H7 (cell line): ENCODE results near the gene KIRREL3. TPM values are rescaled to one million over a fixed set of nuclear protein-coding genes. Genes with fewer than 3 reads are reported as not detected.

Experiments used
- DNase-seq: peaks from one replicate; pipeline ENCODE4 v3.0.0; 2012
- H3K27me3 ChIP-seq: 2 replicates; pipeline ENCODE4 v1.6.0; 2011; ENCODE audit warnings: mild to moderate bottlenecking, low read length; ENCODE audit not compliant: control insufficient read depth, insufficient read depth
- H3K36me3 ChIP-seq: replicated peaks from 2 replicates; pipeline ENCODE4 v1.5.1; 2011; ENCODE audit warnings: low read length; ENCODE audit not compliant: control insufficient read depth, insufficient read depth
- H3K4me3 ChIP-seq: 2 replicates; pipeline ENCODE4 v1.5.1; 2011; ENCODE audit warnings: low read depth, mild to moderate bottlenecking, control low read depth, low read length, moderate library complexity; ENCODE audit not compliant: insufficient read depth
- total RNA-seq: library from RNA; depleted of rRNA; stranded (reverse); fragments of >200 nt; shearing (Covaris generic); gene quantifications from 2 replicates; pipeline ENCODE4 v1.2.3, GENCODE V29; 2014

The KIRREL3 gene
- total RNA-seq, 1 experiment from 2014 or later, result 0.10 TPM

DNA sequence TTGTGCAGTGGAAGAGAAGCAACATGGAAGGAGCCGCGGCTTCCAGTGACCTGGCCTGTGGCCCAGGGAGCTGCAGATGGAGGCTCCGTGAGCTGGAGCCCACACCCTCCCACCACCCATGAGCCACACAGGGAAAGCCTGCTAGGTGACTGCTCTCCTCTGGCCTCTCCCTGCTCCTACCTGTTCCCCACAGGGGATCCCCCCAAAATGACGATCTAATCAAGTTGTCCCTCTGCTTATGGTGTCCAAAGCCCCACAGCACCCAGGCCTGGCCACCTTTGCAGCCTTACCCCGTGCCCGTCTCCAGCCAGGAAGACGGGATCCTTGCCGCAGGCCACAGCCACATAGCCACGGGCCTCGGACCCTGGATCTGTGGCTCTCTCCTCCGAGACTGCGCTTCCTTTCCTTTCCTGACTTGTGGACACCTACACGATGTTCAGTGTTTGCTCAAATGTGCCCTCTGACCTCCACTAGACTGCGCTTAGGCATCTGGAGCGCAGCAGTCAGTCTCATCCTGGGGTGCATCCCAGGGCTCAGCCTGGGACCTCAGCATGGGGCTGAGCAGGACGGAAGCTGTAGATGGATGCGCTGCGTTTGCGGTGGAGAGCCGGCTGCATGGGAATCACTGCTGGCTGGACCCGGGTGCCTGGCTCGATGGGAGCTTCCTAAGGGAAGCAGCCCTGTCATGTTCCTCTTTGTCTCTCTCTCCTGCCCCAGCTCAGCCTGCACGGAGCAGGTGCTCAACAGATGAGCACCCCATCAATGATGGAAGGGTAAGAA is 511.8 kb downstream of the KIRREL3 start:
- Histone ChIP-seq H3K27me3 (no peaks in the 10 kb centered on the region), H3K4me3 (no peak overlapping the region), H3K36me3 (no peaks in the 10 kb centered on the region)
- DNase-seq, result no peak

DNA sequence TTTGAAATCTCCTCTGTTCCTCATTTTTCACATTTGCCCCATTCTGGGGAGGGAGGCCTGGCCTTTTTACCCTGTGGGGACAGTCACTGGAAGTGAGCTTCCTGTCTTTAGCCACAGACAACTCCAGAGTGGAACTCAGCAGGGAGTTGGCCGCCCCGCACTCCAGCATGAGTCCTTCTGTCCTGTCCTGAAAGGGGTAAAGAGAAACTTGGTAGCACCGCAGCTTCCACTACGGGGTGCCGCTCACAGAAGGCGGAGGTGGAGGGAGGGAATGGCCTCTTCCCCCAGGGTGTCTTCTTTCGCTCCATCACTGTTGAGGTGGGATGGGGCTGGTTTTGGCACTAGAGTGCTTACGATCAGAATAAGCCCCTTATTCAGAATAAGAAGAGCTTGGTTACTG is 512.9 kb downstream of the KIRREL3 start:
- Histone ChIP-seq H3K4me3 (no peak overlapping the region), H3K27me3 (no peaks in the 10 kb centered on the region), H3K36me3 (no peaks in the 10 kb centered on the region)
- DNase-seq, result peak; percentile 42

DNA sequence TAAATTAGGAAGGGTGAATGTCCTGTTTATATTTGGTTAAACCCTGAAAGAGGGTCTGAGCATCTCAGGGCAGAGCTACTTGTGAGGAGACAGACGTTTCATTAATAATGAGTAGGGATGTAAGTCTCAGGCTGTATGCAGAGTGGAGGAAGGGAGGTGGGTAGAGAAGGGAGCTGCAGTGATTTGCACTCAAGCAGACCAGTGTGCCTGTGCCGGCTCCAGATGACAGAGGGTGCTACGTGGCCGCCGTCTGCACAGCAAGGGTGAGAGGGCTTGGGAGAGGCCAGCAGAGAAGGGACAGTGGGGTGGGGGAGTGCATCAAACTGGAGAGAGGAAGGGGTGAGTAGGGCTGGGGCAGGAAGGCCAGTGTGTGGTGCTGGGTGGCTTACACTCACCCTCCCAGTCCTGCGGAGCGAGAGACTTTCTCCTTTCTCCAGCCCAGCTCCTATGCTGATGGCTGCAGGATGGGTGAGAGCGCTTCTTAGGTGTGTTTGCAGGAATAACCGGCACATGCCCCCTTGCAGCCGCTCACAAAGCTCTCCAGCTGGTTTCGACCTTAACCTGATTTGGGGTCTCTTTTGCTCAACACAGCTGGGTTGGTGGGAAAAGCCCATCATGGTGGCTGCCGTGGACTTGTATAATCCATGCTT is 514.5 kb downstream of the KIRREL3 start:
- H3K36me3 ChIP-seq, result no peaks in the 10 kb centered on the region
- DNase-seq, result no peak
- no peak overlapping the region for H3K4me3 ChIP-seq
- no peaks in the 10 kb centered on the region for H3K27me3 ChIP-seq

DNA sequence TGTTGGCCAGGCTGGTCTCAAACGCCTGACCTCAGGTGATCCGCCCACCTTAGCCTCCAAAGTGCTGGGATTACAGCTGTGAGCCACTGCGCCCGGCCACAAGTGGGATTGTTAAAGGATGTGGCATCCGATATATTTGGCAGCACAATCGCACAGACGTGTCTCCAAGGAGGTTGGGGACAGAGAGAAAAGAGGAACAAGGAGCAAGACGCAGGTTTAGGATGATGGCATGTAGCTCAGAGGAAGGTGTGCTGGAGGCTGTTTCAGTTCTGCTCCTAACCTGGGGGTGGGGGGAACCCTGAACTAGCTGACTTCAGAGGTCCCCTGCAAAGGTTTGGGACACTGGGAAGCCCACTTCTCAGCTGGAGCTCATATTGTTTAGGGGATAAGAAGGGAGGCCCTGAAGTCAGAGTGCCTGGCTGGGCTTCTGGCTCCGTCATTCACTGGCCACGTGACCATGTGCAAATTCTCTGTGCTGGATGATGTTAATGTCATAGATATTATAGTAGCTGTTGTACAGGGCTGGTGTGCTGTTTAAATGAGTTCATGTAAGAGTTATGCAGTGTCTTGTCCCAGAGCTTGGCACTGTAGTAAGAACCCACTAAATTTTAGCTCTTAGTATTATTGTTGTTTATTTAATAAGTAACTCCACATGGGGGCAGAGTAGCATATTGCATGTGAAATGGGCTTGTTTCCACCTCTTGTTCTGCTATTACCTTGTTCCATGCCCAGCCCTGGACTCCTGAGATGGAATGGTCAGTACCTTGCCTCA is 515.4 kb downstream of the KIRREL3 start:
- no peaks in the 10 kb centered on the region for H3K27me3 ChIP-seq
- no peaks in the 10 kb centered on the region for H3K36me3 ChIP-seq
- no peak overlapping the region for H3K4me3 ChIP-seq
- DNase-seq, result no peak

DNA sequence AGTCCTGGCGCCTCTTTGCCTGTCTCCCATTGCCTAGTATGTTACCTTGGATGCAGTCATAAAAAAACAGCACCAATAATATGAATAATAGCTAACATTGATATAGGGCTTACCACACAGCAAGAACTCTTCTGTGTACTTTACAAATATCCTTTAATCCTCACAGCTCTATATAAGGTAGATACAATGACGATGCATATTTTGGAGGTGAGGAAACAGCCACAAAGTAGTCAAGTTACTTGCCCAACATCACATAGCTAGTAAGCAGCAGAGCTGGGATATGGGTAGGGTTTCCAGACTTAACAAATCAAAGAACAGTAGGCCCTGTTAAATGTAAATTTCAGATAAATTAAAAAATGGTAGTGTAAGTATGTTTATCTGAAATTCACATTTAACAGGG is 516.3 kb downstream of the KIRREL3 start:
- no peaks in the 10 kb centered on the region for H3K27me3 ChIP-seq
- DNase-seq, result no peak
- H3K4me3 ChIP-seq, result no peak overlapping the region
- H3K36me3 ChIP-seq, result no peaks in the 10 kb centered on the region

DNA sequence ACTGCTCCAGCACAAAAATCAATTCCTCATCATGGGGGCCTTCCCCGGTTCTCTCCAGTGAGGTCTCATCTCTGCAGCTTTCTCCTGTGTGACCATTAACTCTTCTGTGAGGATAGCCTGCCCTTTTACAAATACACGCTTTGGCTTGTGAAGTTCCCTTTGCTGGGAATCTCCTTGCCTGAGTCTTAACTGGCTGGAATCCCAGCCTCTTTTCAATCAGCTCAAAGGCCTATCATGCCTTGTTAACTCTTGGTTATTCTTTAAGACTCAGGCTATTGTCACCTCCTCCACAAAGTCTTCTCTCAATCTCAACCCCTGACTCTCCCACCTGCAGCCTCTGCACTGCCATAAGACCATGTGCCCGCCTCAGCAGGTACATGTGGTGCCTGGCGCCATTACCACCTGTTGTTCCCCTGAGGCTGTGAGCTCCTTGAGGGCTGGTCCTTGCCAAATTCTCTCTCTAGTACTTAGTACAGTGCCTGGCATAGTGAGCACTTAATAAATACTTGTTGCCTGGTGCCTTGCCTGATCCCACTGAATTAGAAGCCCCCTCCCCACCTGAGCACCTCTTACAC is 516.9 kb downstream of the KIRREL3 start:
- no peak for DNase-seq
- Histone ChIP-seq H3K4me3 (no peak overlapping the region), H3K27me3 (no peaks in the 10 kb centered on the region), H3K36me3 (no peaks in the 10 kb centered on the region)

DNA sequence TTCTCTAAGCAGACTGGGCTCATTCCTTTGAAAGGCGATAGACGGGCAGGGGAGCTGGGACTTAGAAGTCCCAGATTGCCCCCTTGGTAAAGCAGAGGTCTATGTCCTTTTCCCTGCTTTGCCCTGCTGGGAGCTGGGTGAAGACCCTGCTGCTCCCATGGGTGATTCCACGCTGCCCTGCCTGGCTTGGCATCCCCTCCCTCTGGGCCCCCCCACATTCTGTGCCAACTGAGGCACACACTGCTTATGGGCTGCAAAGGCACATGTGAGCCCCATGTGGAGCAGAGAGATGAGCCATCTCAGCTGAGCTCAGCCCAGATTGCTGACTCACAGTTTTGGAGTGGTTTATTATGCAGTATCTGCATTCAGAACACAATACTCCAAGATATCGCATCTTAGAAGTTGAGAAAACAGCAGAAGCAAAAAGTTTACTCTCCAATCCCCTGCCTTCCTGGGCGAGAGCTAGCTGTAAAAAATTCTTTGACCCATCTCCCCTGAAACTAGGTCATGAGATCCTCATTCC is 517.9 kb downstream of the KIRREL3 start:
- Histone ChIP-seq H3K4me3 (no peak overlapping the region), H3K36me3 (no peaks in the 10 kb centered on the region), H3K27me3 (no peaks in the 10 kb centered on the region)
- no peak for DNase-seq

DNA sequence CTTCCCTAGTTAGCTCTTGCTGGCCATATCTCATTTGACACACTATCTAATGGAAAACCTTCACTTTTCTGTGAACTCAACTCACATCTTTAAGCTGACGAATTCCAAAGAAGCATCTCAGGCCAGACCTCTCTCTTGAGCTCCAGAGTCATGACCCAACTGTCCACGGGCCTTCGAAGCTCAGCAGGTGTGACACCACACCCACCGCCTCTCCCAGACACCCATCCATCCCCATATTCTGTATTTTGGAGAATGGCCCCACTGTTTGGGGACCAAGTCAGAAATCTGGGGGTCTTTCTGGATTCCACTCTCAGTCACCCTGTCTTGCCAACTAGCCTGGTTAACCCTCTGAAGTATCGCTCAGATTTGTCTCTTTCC is 519.3 kb downstream of the KIRREL3 start:
- Histone ChIP-seq H3K36me3 (no peaks in the 10 kb centered on the region), H3K4me3 (no peak overlapping the region), H3K27me3 (no peaks in the 10 kb centered on the region)
- no peak for DNase-seq

DNA sequence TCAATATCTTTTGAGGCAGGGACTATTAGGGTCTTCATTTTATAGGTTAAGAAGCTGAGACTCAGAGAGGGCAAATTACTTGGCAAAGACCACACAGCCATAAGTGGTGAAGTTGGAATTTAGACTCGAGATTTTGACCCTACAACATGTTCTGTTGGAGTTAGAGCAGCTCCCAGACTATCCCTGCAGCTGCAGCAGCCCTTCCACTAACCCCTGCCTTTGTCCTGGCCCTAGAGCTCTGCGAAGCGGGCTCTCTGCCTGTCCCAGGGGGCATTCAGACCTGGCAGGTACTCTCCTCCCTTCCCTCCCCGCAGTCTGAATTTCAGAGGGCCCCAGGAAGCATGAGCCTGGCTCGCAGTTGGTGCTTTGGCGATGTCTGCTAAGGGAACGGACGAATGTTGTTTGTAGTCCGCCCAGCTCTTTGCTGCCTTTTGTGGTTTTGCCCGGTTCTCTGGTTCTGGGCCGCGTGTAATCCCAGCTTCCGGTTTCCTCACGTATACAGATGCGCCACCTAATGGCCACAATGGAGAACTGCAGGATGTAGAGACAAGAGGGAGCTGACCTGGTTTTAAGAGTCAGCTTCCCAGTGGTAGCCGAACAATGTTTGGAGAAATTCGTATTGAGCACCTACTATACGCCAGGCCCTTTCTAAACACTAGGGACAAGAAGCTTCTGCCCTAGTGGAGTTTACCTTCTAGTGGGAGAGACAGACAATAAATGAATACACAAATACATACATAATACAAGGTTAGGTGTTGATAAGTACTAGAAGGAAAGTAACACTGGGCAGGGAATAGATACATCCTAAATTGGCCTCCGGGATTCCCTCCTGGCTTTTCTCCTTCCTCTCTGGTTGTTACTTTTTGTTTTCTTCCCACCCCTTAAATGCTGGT is 519.9 kb downstream of the KIRREL3 start:
- peak; percentile 93 for DNase-seq
- no peaks in the 10 kb centered on the region for H3K36me3 ChIP-seq
- no peaks in the 10 kb centered on the region for H3K27me3 ChIP-seq
- H3K4me3 ChIP-seq, result no peak overlapping the region

DNA sequence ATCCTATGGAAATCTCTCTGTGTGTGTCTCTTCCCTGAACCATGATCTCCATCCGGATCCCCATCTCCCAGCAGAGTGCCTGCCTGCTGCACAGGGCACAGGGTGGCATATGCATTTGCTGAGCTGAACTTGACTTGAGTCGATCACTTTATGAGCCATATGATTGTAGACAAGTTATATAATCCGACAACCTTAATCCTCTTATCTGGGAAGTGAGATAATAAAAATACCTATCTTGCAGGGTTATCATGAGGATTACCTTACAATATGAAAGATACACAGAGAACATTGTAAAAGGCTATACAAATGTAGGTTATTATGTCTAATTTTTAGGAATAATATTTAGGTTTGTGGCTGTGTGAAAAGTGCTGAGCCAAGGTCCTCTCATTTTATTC is 520.6 kb downstream of the KIRREL3 start:
- no peaks in the 10 kb centered on the region for H3K36me3 ChIP-seq
- no peaks in the 10 kb centered on the region for H3K27me3 ChIP-seq
- no peak for DNase-seq
- no peak overlapping the region for H3K4me3 ChIP-seq

DNA sequence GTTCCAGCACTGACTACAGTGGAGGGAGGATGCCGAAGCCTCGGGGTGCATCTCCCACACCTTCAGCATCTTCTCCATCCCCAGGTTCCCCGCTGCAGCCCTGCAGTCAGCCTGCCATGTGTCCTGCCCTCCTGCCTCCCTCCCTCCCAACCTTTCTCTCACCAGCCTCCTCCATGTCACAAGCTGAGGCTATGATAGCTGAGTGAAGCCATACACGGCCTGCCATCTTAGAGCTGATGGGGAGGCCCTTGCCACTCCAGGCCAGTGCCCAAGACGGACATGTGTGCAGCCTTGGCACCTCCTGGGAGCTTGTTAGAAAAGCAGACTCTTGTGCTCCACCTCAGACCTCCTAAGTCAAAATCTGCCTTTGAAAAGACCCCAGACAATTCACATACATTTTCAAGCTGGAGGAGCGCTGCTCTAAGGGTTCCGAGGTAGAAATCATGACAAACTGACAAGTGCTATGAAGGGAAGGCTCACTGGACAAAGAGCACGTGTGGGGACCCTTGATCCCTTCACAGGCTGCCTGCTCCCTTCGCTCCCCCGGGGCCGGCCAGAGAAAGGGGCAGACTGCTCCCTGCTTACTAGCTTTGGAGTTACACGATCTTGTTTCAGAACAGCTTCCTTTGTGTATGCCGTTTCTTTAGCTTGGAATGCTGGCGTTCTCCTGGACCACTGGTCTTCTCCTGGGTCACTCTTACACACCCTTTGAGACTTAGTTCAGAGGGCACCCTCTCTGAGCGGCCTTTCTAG is 521.2 kb downstream of the KIRREL3 start:
- H3K27me3 ChIP-seq, result no peaks in the 10 kb centered on the region
- DNase-seq, result peak; percentile 45
- H3K36me3 ChIP-seq, result no peaks in the 10 kb centered on the region
- no peak overlapping the region for H3K4me3 ChIP-seq

DNA sequence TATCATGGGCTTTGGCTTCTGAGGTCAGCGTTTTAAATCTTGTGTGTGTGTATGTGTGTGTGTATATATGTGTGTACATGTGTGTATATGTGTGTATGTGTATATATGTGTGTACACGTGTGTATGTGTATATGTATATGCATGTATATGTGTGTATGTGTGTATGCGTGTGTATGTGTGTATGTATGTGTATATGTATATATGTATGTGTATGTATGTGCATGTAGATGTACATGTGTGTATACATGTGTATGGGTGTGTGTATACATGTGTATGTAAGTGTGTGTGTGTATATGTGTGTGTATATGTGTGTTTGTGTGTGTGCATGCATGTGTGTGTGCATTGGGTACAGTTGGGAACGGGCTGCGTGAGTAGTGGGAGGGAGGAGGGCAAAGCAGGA is 522.1 kb downstream of the KIRREL3 start:
- Histone ChIP-seq H3K36me3 (no peaks in the 10 kb centered on the region), H3K27me3 (no peaks in the 10 kb centered on the region), H3K4me3 (no peak overlapping the region)
- no peak for DNase-seq

DNA sequence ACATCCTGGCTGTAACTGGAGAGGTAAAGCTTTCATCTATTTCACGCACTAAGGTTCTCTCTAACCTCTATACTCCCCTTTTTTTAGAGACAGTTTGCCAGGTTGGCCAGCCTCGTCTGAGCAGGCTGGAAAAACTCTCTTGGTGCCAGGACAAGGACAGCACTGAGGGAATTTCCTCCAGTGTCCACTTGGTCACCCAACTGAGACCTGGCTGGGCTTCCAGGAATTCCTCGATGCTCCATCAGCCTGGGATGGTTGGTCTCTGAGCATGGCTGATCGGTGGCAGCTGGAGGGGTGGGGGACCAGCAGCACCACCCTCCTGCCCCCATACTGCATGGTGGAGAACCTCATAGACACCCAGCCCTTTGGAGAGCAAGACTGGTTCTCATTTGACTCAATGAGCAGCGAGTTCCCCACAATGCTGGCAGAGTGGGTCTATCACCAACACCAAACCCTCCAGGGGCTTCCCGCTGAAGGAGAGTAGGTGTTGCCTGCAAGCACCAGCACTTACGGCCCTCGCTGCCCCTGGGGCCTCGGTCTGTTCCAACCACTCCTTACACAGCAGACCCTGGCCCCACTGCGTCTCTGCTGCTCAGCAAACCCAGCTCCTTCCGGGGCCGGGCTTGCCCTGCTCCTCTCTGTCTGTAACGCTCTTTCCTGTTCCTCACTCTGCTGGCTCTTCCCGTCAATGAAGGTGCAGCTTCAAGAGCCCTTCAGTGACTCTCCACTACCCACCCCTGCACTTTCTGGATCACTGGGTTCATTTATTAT is 522.9 kb downstream of the KIRREL3 start:
- Histone ChIP-seq H3K36me3 (no peaks in the 10 kb centered on the region), H3K27me3 (no peaks in the 10 kb centered on the region), H3K4me3 (no peak overlapping the region)
- peak; percentile 48 for DNase-seq
